ENCODE measurements around the gene SRSF4.
"Not testable (repeated sequence)": the region's sequence is repeated elsewhere in the genome, so short reads cannot be mapped to it uniquely, and the experiment has no call there.

SRSF4 gene

GRCh38 chr1:29162476-29163138, 19.1 kb downstream of the SRSF4 start:
- DNase-seq: no peak

- no peak for DNase-seq
Measured at GRCh38 chr1:29162025-29162424, 19.7 kb downstream of the SRSF4 start.

- no peak for DNase-seq
Measured at GRCh38 chr1:29159773-29160172, 21.9 kb downstream of the SRSF4 start.

GRCh38 chr1:29157269-29157601, 24.5 kb downstream of the SRSF4 start:
- no peak for DNase-seq

- no peak for DNase-seq
Measured at GRCh38 chr1:29156543-29157268, 25.0 kb downstream of the SRSF4 start.

GRCh38 chr1:29152046-29152805, 29.5 kb downstream of the SRSF4 start:
- no peak for DNase-seq

- DNase-seq: not testable (repeated sequence)
Measured at GRCh38 chr1:29150346-29150745, 31.4 kb downstream of the SRSF4 start.

- no peak for DNase-seq
Measured at GRCh38 chr1:29148656-29149491, 32.8 kb downstream of the SRSF4 start.

GRCh38 chr1:29145739-29146437, 35.8 kb downstream of the SRSF4 start:
- DNase-seq: no peak

- no peak for DNase-seq
Measured at GRCh38 chr1:29144178-29144577, 37.5 kb downstream of the SRSF4 start.

GRCh38 chr1:29142714-29143113, 39.0 kb downstream of the SRSF4 start:
- no peak for DNase-seq

GRCh38 chr1:29136391-29136915, 45.2 kb downstream of the SRSF4 start:
- DNase-seq: no peak

GRCh38 chr1:29134695-29135028, 47.0 kb downstream of the SRSF4 start:
- DNase-seq: no peak

GRCh38 chr1:29133861-29134694, 47.6 kb downstream of the SRSF4 start:
- no peak for DNase-seq

- DNase-seq: not testable (repeated sequence)
Measured at GRCh38 chr1:29131056-29131455, 50.6 kb downstream of the SRSF4 start.

- no peak for DNase-seq
Measured at GRCh38 chr1:29129916-29130315, 51.8 kb downstream of the SRSF4 start.

GRCh38 chr1:29128739-29129138, 53.0 kb downstream of the SRSF4 start:
- no peak for DNase-seq

GRCh38 chr1:29126198-29126597, 55.5 kb downstream of the SRSF4 start:
- DNase-seq: no peak

- DNase-seq: no peak
Measured at GRCh38 chr1:29125788-29126187, 55.9 kb downstream of the SRSF4 start.

- DNase-seq: no peak
Measured at GRCh38 chr1:29125237-29125641, 56.5 kb downstream of the SRSF4 start.

Measured in NCI-H2081 treated with DMSO at 0.1 percent for 48 hours (cell line).